CD4-positive, CD25-positive, alpha-beta regulatory T cell (primary cell): ENCODE results near the gene KLHL3. TPM values are rescaled to one million over a fixed set of nuclear protein-coding genes. Genes with fewer than 3 reads are reported as not detected.

Experiments
- ATAC-seq, 2 donors: fragments of 150-1000 bp; cut with Tn5 transposase; one replicate each; pipeline ENCODE4 v1.10.0; 2021; ENCODE audit warnings: low read depth in 2 of 2, moderate number of reproducible peaks in 2 of 2, moderate library complexity in 1 of 2
- DNase-seq, 3 donors: peaks; one replicate each; pipeline versions ENCODE4 v3.0.0 to v3.0.0-alpha.2; 2012 to 2022; ENCODE audit warnings: mixed read lengths in 1 of 3
- H3K27ac ChIP-seq: one replicate; pipeline ENCODE4 v1.7.0; 2013; ENCODE audit warnings: mild to moderate bottlenecking, low read length; ENCODE audit not compliant: insufficient read depth, poor library complexity, severe bottlenecking
- H3K27me3 ChIP-seq: one replicate; pipeline ENCODE4 v1.7.0; 2013; ENCODE audit warnings: low read length; ENCODE audit not compliant: control insufficient read depth, insufficient read depth
- H3K36me3 ChIP-seq: one replicate; pipeline ENCODE4 v1.7.0; 2013; ENCODE audit warnings: mild to moderate bottlenecking, low read length, moderate library complexity; ENCODE audit not compliant: control insufficient read depth, insufficient read depth
- H3K4me1 ChIP-seq: 2 replicates; pipeline ENCODE4 v1.7.0; 2013; ENCODE audit warnings: mild to moderate bottlenecking, low read length; ENCODE audit not compliant: insufficient read depth, control insufficient read depth, poor library complexity, severe bottlenecking
- H3K4me3 ChIP-seq: one replicate; pipeline ENCODE4 v1.7.0; 2013; ENCODE audit warnings: low read depth, mild to moderate bottlenecking, low read length, moderate library complexity
- H3K9me3 ChIP-seq, 2 experiments: 1 replicate in 1 of 2; 2 replicates in 1 of 2; pipeline ENCODE4 v1.7.0; 2013; ENCODE audit warnings: low read length in 2 of 2, mild to moderate bottlenecking in 1 of 2, moderate library complexity in 1 of 2; ENCODE audit not compliant: control insufficient read depth in 2 of 2
- H3K27ac Mint-ChIP-seq, 3 donors: one replicate each; pipeline ENCODE4 v1.8.0; 2020 to 2022; ENCODE audit warnings: mild to moderate bottlenecking in 3 of 3, mixed read lengths in 3 of 3, moderate library complexity in 2 of 3
- H3K27me3 Mint-ChIP-seq: one replicate; pipeline ENCODE4 v1.8.0; 2022; ENCODE audit warnings: mild to moderate bottlenecking, mixed read lengths
- H3K36me3 Mint-ChIP-seq: one replicate; pipeline ENCODE4 v1.8.0; 2020; ENCODE audit warnings: mixed read lengths
- H3K4me1 Mint-ChIP-seq, 4 donors: one replicate each; pipeline ENCODE4 v1.8.0; 2020 to 2022; ENCODE audit warnings: mixed read lengths in 4 of 4, mild to moderate bottlenecking in 1 of 4
- H3K4me3 Mint-ChIP-seq, 4 donors: one replicate each; pipeline ENCODE4 v1.8.0; 2020 to 2022; ENCODE audit warnings: mild to moderate bottlenecking in 4 of 4, mixed read lengths in 4 of 4, moderate library complexity in 3 of 4
- H3K9me3 Mint-ChIP-seq, 7 donors: one replicate each; pipeline ENCODE4 v1.8.0; 2020 to 2022; ENCODE audit warnings: mixed read lengths in 7 of 7, mild to moderate bottlenecking in 3 of 7, moderate library complexity in 2 of 7
- polyA plus RNA-seq, 4 donors: library from polyadenylated mRNA; unstranded; fragments of 300-500 nt; fragmentation: Illumina TruSeq; gene quantifications; one replicate each; pipeline ENCODE4 v1.2.3, GENCODE V29; 2021
- total RNA-seq: library from RNA; stranded (reverse); gene quantifications from one replicate; pipeline ENCODE4 v1.2.3, GENCODE V29; 2022

KLHL3 gene
- total and polyA plus RNA-seq, 5 donors from 2014 or later = 2.8 to 24.4 (median 5.7) TPM

DNA sequence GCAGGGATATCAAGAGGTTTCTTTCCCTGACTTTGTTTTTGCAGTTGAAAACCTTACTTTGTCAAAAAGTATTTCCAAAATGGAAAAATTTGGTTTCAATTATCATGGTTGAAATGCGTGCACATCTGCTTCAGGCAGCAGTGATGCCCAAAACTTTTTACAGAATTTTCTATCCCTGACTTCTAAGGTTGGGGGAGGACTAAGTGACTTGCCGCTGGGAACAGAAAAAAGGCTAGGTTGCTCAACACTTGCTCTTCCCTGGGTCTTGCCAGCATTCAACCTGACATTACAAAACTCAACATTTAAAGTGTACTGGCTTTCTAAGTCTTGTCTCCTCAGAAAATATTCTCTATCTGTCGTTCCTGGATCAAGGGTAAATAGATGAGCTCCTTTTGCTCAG lies 4.7 kb downstream of the KLHL3 start:
- Mint-ChIP-seq H3K4me1 (peaks cover 6 to 35% (median 10%) of the 10 kb centered on the region in 4 donors), H3K4me3 (peak overlapping the region in 1 of 4 donors; percentile 4), H3K36me3 (peaks cover 10% of the 10 kb centered on the region), H3K27me3 (peaks cover 4% of the 10 kb centered on the region), H3K9me3 (no peaks in the 10 kb centered on the region), H3K27ac (no peak overlapping the region)
- H3K4me1 ChIP-seq = peaks cover 22% of the 10 kb centered on the region
- ATAC-seq = no peak
- H3K27ac ChIP-seq = no peak overlapping the region
- no peaks in the 10 kb centered on the region for H3K36me3 ChIP-seq
- no peak overlapping the region for H3K4me3 ChIP-seq
- H3K9me3 ChIP-seq = no peaks in the 10 kb centered on the region
- no peak for DNase-seq
- H3K27me3 ChIP-seq = no peaks in the 10 kb centered on the region

- no peak overlapping the region for H3K4me3 ChIP-seq
- ATAC-seq = no peak
- H3K9me3 ChIP-seq = no peaks in the 10 kb centered on the region
- H3K36me3 Mint-ChIP-seq = peaks cover 10% of the 10 kb centered on the region
- H3K27me3 ChIP-seq = no peaks in the 10 kb centered on the region
- H3K9me3 Mint-ChIP-seq = no peaks in the 10 kb centered on the region
- H3K27me3 Mint-ChIP-seq = peaks cover 4% of the 10 kb centered on the region
- peaks cover 6 to 35% (median 10%) of the 10 kb centered on the region in 4 donors for H3K4me1 Mint-ChIP-seq
- no peak overlapping the region for H3K4me3 Mint-ChIP-seq
- H3K27ac ChIP-seq = no peak overlapping the region
- H3K4me1 ChIP-seq = peaks cover 16% of the 10 kb centered on the region
- no peaks in the 10 kb centered on the region for H3K36me3 ChIP-seq
- H3K27ac Mint-ChIP-seq = no peak overlapping the region
- DNase-seq = no peak
Measured at GRCh38 chr5:137730336-137730735, 5.6 kb downstream of the KLHL3 start.

DNA sequence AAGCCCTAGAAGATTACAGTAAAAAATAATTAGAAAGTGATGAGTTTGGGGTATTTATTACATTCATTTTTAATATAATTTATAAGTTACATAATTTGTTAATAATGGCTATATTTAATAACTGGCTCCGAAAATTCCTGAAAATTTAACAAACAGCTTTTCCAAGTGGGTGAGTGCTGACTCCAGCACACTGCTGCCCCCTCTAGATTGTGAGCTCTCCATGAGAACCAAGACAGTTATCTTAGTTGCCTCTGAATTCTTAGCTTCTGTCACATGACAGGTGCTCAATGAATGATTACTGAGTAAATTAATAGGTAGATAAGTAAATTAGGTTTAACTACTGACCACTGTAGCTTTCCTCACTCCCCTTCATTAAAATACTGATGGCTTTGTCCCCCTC lies 7.8 kb downstream of the KLHL3 start:
- H3K4me3 ChIP-seq = no peak overlapping the region
- peaks cover 10% of the 10 kb centered on the region for H3K36me3 Mint-ChIP-seq
- no peak overlapping the region for H3K4me3 Mint-ChIP-seq
- H3K27ac ChIP-seq = no peak overlapping the region
- H3K27me3 ChIP-seq = no peaks in the 10 kb centered on the region
- H3K4me1 Mint-ChIP-seq = peaks cover 6 to 23% (median 7%) of the 10 kb centered on the region in 4 donors
- H3K27ac Mint-ChIP-seq = no peak overlapping the region
- ATAC-seq (no peak), DNase-seq (no peak)
- no peaks in the 10 kb centered on the region for H3K9me3 Mint-ChIP-seq
- H3K27me3 Mint-ChIP-seq = peaks cover 4% of the 10 kb centered on the region
- H3K4me1 ChIP-seq = no peaks in the 10 kb centered on the region
- H3K36me3 ChIP-seq = no peaks in the 10 kb centered on the region
- no peaks in the 10 kb centered on the region for H3K9me3 ChIP-seq

- Mint-ChIP-seq H3K9me3 (no peaks in the 10 kb centered on the region), H3K36me3 (peaks cover 10% of the 10 kb centered on the region), H3K4me3 (no peak overlapping the region), H3K27me3 (peaks cover 4% of the 10 kb centered on the region), H3K27ac (no peak overlapping the region), H3K4me1 (peaks cover 5 to 19% (median 6%) of the 10 kb centered on the region in 4 donors)
- no peak overlapping the region for H3K4me3 ChIP-seq
- no peaks in the 10 kb centered on the region for H3K27me3 ChIP-seq
- H3K9me3 ChIP-seq = no peaks in the 10 kb centered on the region
- no peaks in the 10 kb centered on the region for H3K4me1 ChIP-seq
- no peak overlapping the region for H3K27ac ChIP-seq
- H3K36me3 ChIP-seq = no peaks in the 10 kb centered on the region
- ATAC-seq (no peak), DNase-seq (no peak)
Measured at GRCh38 chr5:137727623-137728022, 8.3 kb downstream of the KLHL3 start.

DNA sequence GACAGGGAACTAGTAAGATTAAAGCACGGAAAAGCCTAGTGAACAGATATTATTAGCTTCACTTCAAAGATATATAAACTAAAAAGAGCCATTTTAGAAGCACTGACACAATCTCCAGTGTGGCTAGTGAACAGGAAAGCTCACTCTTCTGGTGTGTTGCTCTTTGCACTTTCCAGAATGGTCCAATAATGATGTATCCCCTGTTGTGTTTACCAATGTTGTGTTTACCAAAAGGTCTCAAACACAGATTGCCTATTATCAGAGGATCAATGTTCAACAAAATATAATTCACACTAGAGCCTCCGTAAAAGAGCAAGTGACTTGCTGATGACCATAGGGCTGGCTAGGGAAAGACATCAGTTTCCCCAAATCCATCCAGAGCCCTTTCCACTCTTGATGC lies 11.6 kb downstream of the KLHL3 start:
- no peak overlapping the region for H3K4me3 ChIP-seq
- no peak overlapping the region for H3K4me3 Mint-ChIP-seq
- H3K9me3 Mint-ChIP-seq = no peaks in the 10 kb centered on the region
- no peak overlapping the region for H3K27ac Mint-ChIP-seq
- peaks cover 0 to 9% (median 1%) of the 10 kb centered on the region in 4 donors for H3K4me1 Mint-ChIP-seq
- DNase-seq (no peak), ATAC-seq (no peak)
- H3K36me3 ChIP-seq = peaks cover 10% of the 10 kb centered on the region
- H3K27me3 ChIP-seq = no peaks in the 10 kb centered on the region
- no peaks in the 10 kb centered on the region for H3K9me3 ChIP-seq
- no peaks in the 10 kb centered on the region for H3K27me3 Mint-ChIP-seq
- no peak overlapping the region for H3K27ac ChIP-seq
- peaks cover 6% of the 10 kb centered on the region for H3K36me3 Mint-ChIP-seq
- H3K4me1 ChIP-seq = no peaks in the 10 kb centered on the region

- Histone ChIP-seq H3K9me3 (peaks cover 0 to 4% of the 10 kb centered on the region in 2 experiments), H3K4me3 (no peak overlapping the region), H3K27ac (no peak overlapping the region), H3K4me1 (no peaks in the 10 kb centered on the region), H3K27me3 (no peaks in the 10 kb centered on the region), H3K36me3 (peaks cover 18% of the 10 kb centered on the region)
- H3K27me3 Mint-ChIP-seq = no peaks in the 10 kb centered on the region
- H3K9me3 Mint-ChIP-seq = peaks cover 0 to 9% (median 0%) of the 10 kb centered on the region in 7 donors
- ATAC-seq = no peak
- peaks cover 41% of the 10 kb centered on the region for H3K36me3 Mint-ChIP-seq
- no peak overlapping the region for H3K4me3 Mint-ChIP-seq
- H3K27ac Mint-ChIP-seq = no peak overlapping the region
- H3K4me1 Mint-ChIP-seq = peaks cover 3 to 7% (median 5%) of the 10 kb centered on the region in 4 donors
- DNase-seq = no peak
Measured at GRCh38 chr5:137718611-137719010, 17.3 kb downstream of the KLHL3 start.

DNA sequence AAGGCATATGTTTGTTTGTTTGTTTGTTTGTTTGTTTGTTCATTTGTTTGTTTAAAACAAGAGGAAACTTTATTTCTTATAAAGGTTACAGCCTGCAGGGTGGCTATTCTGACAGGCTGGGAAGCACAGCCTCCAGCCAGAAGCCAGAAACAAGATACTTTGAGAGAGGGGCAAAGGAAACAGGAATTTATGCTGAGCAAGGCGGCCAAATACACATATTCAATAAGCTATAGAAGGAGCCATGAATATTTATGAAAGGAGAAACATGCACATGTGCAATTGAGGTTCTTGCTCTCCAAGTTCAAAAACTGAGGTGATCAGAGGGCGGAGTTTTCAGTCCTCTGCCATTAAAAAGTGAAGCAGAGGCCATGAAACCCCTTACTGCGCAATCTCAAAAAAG lies 19.6 kb downstream of the KLHL3 start:
- Mint-ChIP-seq H3K9me3 (peaks cover 0 to 16% (median 3%) of the 10 kb centered on the region in 7 donors), H3K27me3 (no peaks in the 10 kb centered on the region), H3K4me1 (peaks cover 3 to 7% (median 5%) of the 10 kb centered on the region in 4 donors), H3K4me3 (no peak overlapping the region), H3K36me3 (peaks cover 55% of the 10 kb centered on the region), H3K27ac (no peak overlapping the region)
- H3K4me3 ChIP-seq = no peak overlapping the region
- H3K27me3 ChIP-seq = no peaks in the 10 kb centered on the region
- peaks cover 21% of the 10 kb centered on the region for H3K36me3 ChIP-seq
- no peak overlapping the region for H3K27ac ChIP-seq
- no peaks in the 10 kb centered on the region for H3K4me1 ChIP-seq
- DNase-seq (no peak), ATAC-seq (no peak)
- H3K9me3 ChIP-seq = peaks cover 0 to 4% of the 10 kb centered on the region in 2 experiments

- peaks cover 0 to 16% (median 4%) of the 10 kb centered on the region in 7 donors for H3K9me3 Mint-ChIP-seq
- H3K27me3 ChIP-seq = no peaks in the 10 kb centered on the region
- H3K4me1 ChIP-seq = no peaks in the 10 kb centered on the region
Measured at GRCh38 chr5:137715456-137715855, 20.4 kb downstream of the KLHL3 start.

More at GRCh38 chr5:137715456-137715855, 20.4 kb downstream of the KLHL3 start:
- no peak overlapping the region for H3K4me3 Mint-ChIP-seq
- ATAC-seq = no peak
- Histone ChIP-seq H3K27ac (no peak overlapping the region), H3K4me3 (no peak overlapping the region), H3K9me3 (peaks cover 0 to 4% of the 10 kb centered on the region in 2 experiments), H3K36me3 (peaks cover 19% of the 10 kb centered on the region)
- H3K4me1 Mint-ChIP-seq = peaks cover 0 to 7% (median 4%) of the 10 kb centered on the region in 4 donors
- H3K27ac Mint-ChIP-seq = no peak overlapping the region
- H3K36me3 Mint-ChIP-seq = peaks cover 63% of the 10 kb centered on the region
- DNase-seq = no peak
- no peaks in the 10 kb centered on the region for H3K27me3 Mint-ChIP-seq
